GM12891 (cell line): ENCODE results near the gene PRLR.
A peak's percentile ranks its signal among the peaks of the same experiment; 100 is the strongest.

Experiments used
- DNase-seq: peaks from one replicate; pipeline ENCODE4 v3.0.0; 2011; ENCODE audit warnings: low spot score; ENCODE audit not compliant: insufficient read length
- FAIRE-seq: peaks from 2 replicates; lab custom pipeline; 2011; peaks lifted over from hg19 to GRCh38; lab: Jason Lieb, UNC
- PAX5 ChIP-seq: IDR thresholded peaks from 2 replicates; pipeline ENCODE4 v1.6.1; 2011; ENCODE audit warnings: low read length, moderate library complexity, mild to moderate bottlenecking; ENCODE audit not compliant: insufficient read depth, severe bottlenecking
- POLR2A ChIP-seq: IDR thresholded peaks from 2 replicates; pipeline ENCODE4 v1.6.1; 2011; ENCODE audit warnings: low read depth, low read length, control low read depth
- POLR2AphosphoS5 ChIP-seq: IDR thresholded peaks from 2 replicates; pipeline ENCODE4 v1.6.1; 2011; ENCODE audit warnings: low read depth, low read length, control low read depth
- POU2F2 ChIP-seq: IDR thresholded peaks from 2 replicates; pipeline ENCODE4 v1.6.1; 2011; ENCODE audit warnings: low read depth, mild to moderate bottlenecking, control low read depth, low read length, moderate library complexity
- SPI1 ChIP-seq: IDR thresholded peaks from 2 replicates; pipeline ENCODE4 v1.6.1; 2011; ENCODE audit warnings: low read depth, low read length, control low read depth
- TAF1 ChIP-seq: IDR thresholded peaks from 2 replicates; pipeline ENCODE4 v1.6.1; 2011; ENCODE audit warnings: low read depth, low read length, control low read depth

PRLR gene

DNA sequence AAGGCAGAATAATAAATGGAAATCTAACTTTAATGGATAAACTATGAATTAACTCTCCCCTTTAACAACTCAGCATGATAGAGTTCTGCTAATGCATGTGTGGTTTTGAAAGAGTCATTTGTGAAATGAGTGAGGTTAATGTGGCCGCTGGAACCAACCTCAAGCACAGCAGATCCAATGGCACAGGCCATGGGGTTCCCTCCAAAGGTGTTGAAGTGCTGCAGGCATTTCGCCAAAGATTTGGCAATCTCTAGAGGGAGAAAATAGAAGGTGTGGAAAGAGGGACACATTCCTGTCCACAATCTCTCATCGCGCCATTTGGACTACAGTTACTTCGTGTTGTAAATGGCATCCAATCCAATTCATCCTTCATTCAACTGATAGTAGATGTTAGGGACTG, 217.5 kb downstream of the PRLR start:
- FAIRE-seq (no peak), DNase-seq (no peak)
- TF ChIP-seq SPI1 (no peak), PAX5 (no peak), POU2F2 (no peak), TAF1 (no peak), POLR2A (no peak)

DNA sequence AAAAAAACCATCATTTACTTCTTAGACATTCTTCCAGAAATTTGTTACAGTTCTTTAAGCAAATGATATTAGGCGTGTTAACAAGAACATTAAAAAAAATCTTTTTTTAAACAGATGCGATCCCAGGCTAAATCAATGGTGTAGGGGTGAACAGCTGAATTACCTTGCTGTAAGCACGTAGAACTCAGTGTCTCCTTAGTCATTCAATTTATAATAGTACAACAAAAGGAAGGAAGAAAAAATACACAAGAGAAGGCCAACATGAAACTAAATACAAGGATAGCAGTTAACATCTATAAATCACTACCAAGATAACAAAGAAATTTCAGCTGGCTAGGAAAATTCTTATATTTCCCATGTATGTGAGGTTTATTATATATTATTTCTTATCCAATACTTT, 217.9 kb downstream of the PRLR start:
- no peak for TF ChIP-seq TAF1
- no peak for TF ChIP-seq POLR2AphosphoS5
- TF ChIP-seq POU2F2: no peak
- no peak for TF ChIP-seq PAX5
- TF ChIP-seq SPI1: no peak
- DNase-seq: no peak
- no peak for FAIRE-seq

DNA sequence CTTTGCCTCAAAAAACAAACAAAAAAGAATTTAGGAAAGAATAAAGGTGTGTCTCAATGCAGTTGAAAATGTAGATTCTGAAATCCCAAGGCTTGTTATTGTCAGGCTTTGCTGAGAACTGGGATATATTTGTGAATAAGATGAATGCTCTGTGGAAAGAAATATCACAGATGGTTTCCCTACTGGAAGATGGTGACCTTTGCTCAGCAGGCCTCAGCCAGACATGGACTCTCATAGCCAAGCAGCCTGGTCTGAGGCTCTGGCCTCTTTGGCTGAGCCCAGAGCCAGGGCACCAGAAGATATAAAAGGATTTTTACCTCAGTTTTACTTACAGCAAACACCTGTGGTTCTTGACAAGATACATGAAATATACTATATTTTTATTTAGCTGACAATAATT, 219.6 kb downstream of the PRLR start:
- no peak for TF ChIP-seq TAF1
- TF ChIP-seq SPI1: no peak
- no peak for TF ChIP-seq POLR2A
- TF ChIP-seq PAX5: no peak
- no peak for TF ChIP-seq POU2F2
- FAIRE-seq: no peak
- DNase-seq: no peak

DNA sequence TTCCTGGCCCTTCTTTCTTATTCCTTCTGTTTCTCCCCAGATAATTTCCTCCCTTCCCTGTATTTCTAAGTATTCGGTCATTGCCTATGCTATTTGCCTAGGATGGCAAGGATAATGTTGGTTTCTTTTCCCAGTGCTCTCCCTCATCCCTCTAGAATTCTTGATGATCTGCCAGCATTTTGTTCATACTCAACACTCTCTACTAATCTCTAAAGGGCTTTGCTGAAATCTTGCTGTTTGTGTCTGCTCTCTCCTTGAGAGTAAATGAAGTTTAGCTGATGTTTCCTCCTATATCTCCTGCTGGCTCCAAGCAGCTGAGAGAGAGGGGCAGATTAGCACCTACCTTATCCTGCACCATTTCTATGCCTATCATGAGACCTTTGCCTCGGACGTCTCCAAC, 220.6 kb downstream of the PRLR start:
- TF ChIP-seq SPI1 (no peak), TAF1 (no peak), POU2F2 (no peak), POLR2A (no peak), POLR2AphosphoS5 (no peak), PAX5 (no peak)
- FAIRE-seq: no peak

DNA sequence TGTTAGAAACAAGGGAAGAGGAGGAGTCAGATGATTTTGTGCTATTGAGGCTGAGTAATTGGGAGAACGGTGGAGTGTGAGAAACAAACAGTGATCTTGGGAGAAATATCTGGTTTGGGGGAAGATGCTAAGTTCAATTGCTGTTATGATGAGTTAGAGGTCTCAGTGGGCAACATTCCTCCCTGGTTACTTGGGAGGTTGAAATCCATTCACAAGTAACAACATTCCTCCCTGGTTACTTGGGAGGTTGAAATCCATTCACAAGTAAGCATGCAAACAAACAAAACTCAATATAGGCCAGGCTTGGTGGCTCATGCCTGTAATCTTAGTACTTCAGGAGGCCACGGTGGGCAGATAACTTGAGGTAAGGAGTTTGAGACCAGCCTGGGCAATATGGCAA, 221.3 kb downstream of the PRLR start:
- no peak for DNase-seq
- no peak for FAIRE-seq
- TF ChIP-seq TAF1: no peak
- no peak for TF ChIP-seq PAX5

More for the DNA sequence above, 220.6 kb downstream of the PRLR start:
- no peak for DNase-seq

DNA sequence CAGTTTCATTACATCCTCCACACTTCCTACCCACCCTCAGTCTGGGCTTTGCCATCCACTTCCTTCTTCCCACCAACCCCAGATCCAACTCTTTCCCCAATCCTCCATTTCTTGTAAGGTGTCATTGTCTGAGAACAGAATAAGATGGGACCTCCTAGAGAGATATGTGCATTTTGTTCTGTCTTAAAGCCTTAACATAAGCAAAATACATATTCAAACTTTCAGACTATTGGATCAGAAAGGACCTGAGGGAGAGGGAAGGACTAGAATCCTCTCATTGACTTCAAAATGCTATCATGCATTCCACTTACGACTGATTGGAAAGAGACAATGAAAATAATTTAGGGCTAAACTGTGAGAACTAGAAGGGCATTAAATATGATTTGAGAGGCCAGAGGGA, 225.5 kb downstream of the PRLR start:
- TF ChIP-seq PAX5 (no peak), POU2F2 (no peak), POLR2A (no peak), TAF1 (no peak), SPI1 (no peak), POLR2AphosphoS5 (no peak)
- no peak for FAIRE-seq
- DNase-seq: no peak

DNA sequence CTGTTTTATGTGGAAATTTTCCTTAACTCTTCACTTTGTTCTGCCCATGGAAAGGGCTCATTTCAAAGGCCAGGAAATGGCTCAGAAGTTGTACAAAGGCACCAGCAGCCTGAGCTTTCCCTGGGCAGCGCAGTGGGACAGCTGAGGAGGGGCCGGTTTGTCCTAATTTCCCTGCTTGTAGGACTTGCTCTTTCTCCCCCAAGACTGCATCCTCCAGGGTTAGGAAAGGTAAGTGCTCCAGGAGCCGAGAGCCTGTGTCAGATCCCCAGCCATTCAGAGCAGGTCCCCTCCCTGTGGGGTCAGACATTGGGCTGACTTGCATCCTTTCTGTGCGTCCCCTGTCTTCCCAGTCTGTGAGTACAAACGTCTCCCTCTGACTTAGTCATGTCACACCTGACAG, 226.1 kb downstream of the PRLR start:
- no peak for FAIRE-seq
- DNase-seq: no peak
- TF ChIP-seq POLR2A (no peak), TAF1 (no peak)

DNA sequence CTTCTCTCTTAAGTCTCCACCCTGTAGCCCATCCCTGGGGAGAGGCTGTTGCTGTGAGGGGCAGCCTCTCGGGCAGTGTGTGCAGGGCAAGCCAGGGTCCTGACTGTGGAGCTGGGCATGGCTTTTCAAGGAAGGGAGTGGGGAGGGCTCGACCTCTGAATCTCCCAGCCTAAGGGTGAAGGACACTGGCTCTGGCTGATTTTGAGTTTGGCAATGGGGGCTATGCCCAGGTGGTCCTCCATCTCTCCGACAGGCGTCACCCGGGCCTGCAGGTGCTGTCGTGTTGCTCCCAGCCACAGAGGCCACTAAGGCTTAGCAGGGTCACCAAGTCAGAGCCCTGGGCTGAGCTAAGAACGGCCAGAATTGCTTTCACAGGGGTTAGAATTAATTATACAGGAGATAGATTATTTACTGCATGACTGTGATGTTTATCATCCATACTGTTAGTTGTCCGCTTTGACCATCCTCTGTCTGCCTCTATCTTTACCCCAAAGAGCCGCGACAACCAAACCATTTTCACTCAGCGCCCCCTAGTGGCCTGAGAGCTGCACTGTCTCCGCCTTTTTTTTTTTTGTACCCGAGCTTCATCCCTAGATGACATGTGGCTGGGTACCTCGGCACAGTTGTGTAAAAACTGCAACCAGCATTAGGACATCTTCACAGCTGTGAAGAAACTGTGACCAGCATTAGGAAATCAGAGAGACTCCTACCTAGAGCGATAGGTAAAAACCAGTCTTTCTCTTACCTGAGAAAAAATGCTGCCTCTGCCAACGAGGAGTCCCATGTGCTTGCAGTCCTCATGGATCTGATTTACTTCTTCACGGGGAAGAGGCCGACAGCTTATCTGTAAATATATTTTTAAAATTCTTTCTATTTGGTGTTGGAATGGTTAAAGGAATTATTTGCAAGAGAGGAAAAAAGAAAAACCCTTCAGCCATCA, 227.0 kb downstream of the PRLR start:
- TF ChIP-seq TAF1 (no peak), POLR2A (no peak), PAX5 (no peak), POU2F2 (no peak), SPI1 (no peak), POLR2AphosphoS5 (no peak)
- peak; percentile 45 for FAIRE-seq
- peak; percentile 48 for DNase-seq

DNA sequence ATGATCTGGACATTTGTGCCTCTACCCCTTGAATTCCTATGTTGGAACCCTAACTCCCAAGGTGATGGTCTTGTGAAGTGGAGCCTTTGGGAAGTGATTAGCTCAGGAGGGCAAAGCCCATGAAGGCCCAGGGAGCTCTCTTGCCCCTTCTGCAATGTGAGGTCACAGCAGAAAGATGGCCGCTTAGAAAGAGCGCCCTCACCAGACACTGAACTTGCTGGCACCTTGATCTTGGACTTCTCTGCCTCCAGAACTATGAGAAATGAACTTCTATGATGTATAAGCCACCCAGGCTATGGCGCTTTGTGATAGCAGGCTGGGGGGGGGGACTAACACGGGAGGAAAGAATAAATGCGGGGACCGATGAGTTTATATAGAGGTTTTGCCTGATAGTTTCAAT, 227.8 kb downstream of the PRLR start:
- no peak for FAIRE-seq
- no peak for TF ChIP-seq POU2F2
- no peak for TF ChIP-seq PAX5
- no peak for TF ChIP-seq TAF1
- TF ChIP-seq POLR2AphosphoS5: no peak
- no peak for TF ChIP-seq SPI1
- no peak for TF ChIP-seq POLR2A
- DNase-seq: no peak

DNA sequence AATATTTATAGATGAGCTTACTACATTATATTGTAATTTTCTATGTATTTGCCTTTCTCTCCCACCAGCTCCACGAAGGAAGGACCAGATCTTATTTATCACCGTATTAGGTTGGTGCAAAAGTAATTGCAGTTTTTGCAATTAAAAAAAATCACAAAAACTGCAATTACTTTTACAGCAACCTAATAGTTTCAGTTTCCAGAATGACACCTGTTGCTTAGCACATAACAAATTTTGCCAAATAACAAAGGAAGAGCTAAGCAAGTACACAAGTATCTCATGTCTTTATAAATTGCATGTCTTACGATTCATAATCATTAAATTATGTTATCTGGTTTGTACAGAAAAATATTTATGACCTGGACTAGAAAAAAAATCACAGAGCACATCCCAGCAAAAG, 228.4 kb downstream of the PRLR start:
- no peak for FAIRE-seq
- no peak for TF ChIP-seq SPI1
- no peak for TF ChIP-seq POU2F2
- TF ChIP-seq POLR2A: no peak
- TF ChIP-seq PAX5: no peak
- TF ChIP-seq POLR2AphosphoS5: no peak
- no peak for TF ChIP-seq TAF1
- no peak for DNase-seq
